Thyroid gland (tissue), 4 donors: ENCODE measurements around the gene LAMC3.

Experiments
- POLR2A ChIP-seq, 2 donors: fragments of 450-650 bp; IDR thresholded peaks; one replicate each; pipeline ENCODE4 v1.6.1; 2017; ENCODE audit warnings: antibody characterized with exemption in 2 of 2, mild to moderate bottlenecking in 2 of 2, moderate library complexity in 1 of 2
- TF ChIP-seq, protein P1 (sequence below), 6 experiments: fragments of 200-600 bp in 3 of 6; fragments of 450-650 bp in 3 of 6; sonication (generic) in 3 of 6; IDR thresholded peaks; one replicate each; pipeline ENCODE4 v1.5.1; 2016 to 2019; ENCODE audit warnings: antibody characterized with exemption in 6 of 6, mild to moderate bottlenecking in 2 of 6, inconsistent platforms in 1 of 6, moderate library complexity in 1 of 6

DNA sequence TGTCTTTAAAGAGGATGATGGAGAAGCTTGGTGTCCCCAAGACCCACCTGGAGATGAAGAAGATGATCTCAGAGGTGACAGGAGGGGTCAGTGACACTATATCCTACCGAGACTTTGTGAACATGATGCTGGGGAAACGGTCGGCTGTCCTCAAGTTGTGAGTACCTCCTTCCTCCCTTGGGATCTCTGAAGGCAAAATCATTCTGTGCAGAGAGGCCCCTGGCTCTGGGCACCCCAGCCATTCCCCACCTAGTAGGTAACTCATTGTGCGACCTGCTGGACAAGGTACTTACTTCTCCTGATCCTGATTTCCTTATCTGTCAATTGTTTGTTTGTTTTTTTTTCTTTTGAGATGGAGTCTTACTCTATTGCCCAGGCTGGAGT, 108.8 kb downstream of the LAMC3 start:
- TF ChIP-seq, protein P1, sequence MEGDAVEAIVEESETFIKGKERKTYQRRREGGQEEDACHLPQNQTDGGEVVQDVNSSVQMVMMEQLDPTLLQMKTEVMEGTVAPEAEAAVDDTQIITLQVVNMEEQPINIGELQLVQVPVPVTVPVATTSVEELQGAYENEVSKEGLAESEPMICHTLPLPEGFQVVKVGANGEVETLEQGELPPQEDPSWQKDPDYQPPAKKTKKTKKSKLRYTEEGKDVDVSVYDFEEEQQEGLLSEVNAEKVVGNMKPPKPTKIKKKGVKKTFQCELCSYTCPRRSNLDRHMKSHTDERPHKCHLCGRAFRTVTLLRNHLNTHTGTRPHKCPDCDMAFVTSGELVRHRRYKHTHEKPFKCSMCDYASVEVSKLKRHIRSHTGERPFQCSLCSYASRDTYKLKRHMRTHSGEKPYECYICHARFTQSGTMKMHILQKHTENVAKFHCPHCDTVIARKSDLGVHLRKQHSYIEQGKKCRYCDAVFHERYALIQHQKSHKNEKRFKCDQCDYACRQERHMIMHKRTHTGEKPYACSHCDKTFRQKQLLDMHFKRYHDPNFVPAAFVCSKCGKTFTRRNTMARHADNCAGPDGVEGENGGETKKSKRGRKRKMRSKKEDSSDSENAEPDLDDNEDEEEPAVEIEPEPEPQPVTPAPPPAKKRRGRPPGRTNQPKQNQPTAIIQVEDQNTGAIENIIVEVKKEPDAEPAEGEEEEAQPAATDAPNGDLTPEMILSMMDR (IDR thresholded peaks at IDR 0.05) = no peak
- no peak for TF ChIP-seq POLR2A (IDR thresholded peaks at IDR 0.05)
